Measurements from ENCODE around the gene TOR4A.

TOR4A gene

GRCh38 chr9:137317021-137317717 lies 39.6 kb downstream of the TOR4A start:
- no peak overlapping the region for H3K4me3 ChIP-seq (ENCODE audit: low read length)

GRCh38 chr9:137317718-137318511 lies 40.4 kb downstream of the TOR4A start:
- no peaks in the 10 kb centered on the region for H3K9me3 ChIP-seq (ENCODE audit: control insufficient read depth, low read depth, low read length)
- H3K4me1 ChIP-seq (ENCODE audit: control insufficient read depth, low read depth, low read length) = peaks cover 2% of the 10 kb centered on the region
- H3K36me3 ChIP-seq (ENCODE audit: control insufficient read depth, low read depth, low read length) = no peaks in the 10 kb centered on the region
- H3K9ac ChIP-seq (ENCODE audit: low read length) = no peak overlapping the region
- H3K27ac ChIP-seq (ENCODE audit: low read length) = no peak overlapping the region
- no peaks in the 10 kb centered on the region for H3K27me3 ChIP-seq (ENCODE audit: control insufficient read depth, insufficient read depth, low read length)
- no peak overlapping the region for H3K4me3 ChIP-seq (ENCODE audit: low read length)

More at GRCh38 chr9:137317021-137317717, 39.6 kb downstream of the TOR4A start:
- H3K9me3 ChIP-seq (ENCODE audit: control insufficient read depth, low read depth, low read length) = no peaks in the 10 kb centered on the region
- H3K4me1 ChIP-seq (ENCODE audit: control insufficient read depth, low read depth, low read length) = peaks cover 2% of the 10 kb centered on the region
- peak overlapping the region; percentile 18 for H3K9ac ChIP-seq (ENCODE audit: low read length)
- no peak overlapping the region for H3K27ac ChIP-seq (ENCODE audit: low read length)
- no peaks in the 10 kb centered on the region for H3K36me3 ChIP-seq (ENCODE audit: control insufficient read depth, low read depth, low read length)
- H3K27me3 ChIP-seq (ENCODE audit: control insufficient read depth, insufficient read depth, low read length) = no peaks in the 10 kb centered on the region

- Histone ChIP-seq H3K9ac (ENCODE audit: low read length) (no peak overlapping the region), H3K27ac (ENCODE audit: low read length) (no peak overlapping the region)
Measured at GRCh38 chr9:137318602-137319001, 41.1 kb downstream of the TOR4A start.

GRCh38 chr9:137319011-137319738 lies 41.6 kb downstream of the TOR4A start:
- Histone ChIP-seq H3K9me3 (ENCODE audit: control insufficient read depth, low read depth, low read length) (no peaks in the 10 kb centered on the region), H3K4me3 (ENCODE audit: low read length) (no peak overlapping the region), H3K9ac (ENCODE audit: low read length) (no peak overlapping the region), H3K27me3 (ENCODE audit: control insufficient read depth, insufficient read depth, low read length) (no peaks in the 10 kb centered on the region), H3K4me1 (ENCODE audit: control insufficient read depth, low read depth, low read length) (peaks cover 2% of the 10 kb centered on the region), H3K27ac (ENCODE audit: low read length) (no peak overlapping the region), H3K36me3 (ENCODE audit: control insufficient read depth, low read depth, low read length) (no peaks in the 10 kb centered on the region)

More at GRCh38 chr9:137318602-137319001, 41.1 kb downstream of the TOR4A start:
- peaks cover 2% of the 10 kb centered on the region for H3K4me1 ChIP-seq (ENCODE audit: control insufficient read depth, low read depth, low read length)
- no peak overlapping the region for H3K4me3 ChIP-seq (ENCODE audit: low read length)
- no peaks in the 10 kb centered on the region for H3K9me3 ChIP-seq (ENCODE audit: control insufficient read depth, low read depth, low read length)
- no peaks in the 10 kb centered on the region for H3K36me3 ChIP-seq (ENCODE audit: control insufficient read depth, low read depth, low read length)
- no peaks in the 10 kb centered on the region for H3K27me3 ChIP-seq (ENCODE audit: control insufficient read depth, insufficient read depth, low read length)

GRCh38 chr9:137319739-137320551 lies 42.4 kb downstream of the TOR4A start:
- no peaks in the 10 kb centered on the region for H3K9me3 ChIP-seq (ENCODE audit: control insufficient read depth, low read depth, low read length)
- no peaks in the 10 kb centered on the region for H3K36me3 ChIP-seq (ENCODE audit: control insufficient read depth, low read depth, low read length)
- no peak overlapping the region for H3K27ac ChIP-seq (ENCODE audit: low read length)
- H3K4me3 ChIP-seq (ENCODE audit: low read length) = no peak overlapping the region
- H3K9ac ChIP-seq (ENCODE audit: low read length) = no peak overlapping the region
- H3K4me1 ChIP-seq (ENCODE audit: control insufficient read depth, low read depth, low read length) = peaks cover 2% of the 10 kb centered on the region
- H3K27me3 ChIP-seq (ENCODE audit: control insufficient read depth, insufficient read depth, low read length) = no peaks in the 10 kb centered on the region

GRCh38 chr9:137320555-137321384 lies 43.2 kb downstream of the TOR4A start:
- H3K4me1 ChIP-seq (ENCODE audit: control insufficient read depth, low read depth, low read length) = no peaks in the 10 kb centered on the region
- H3K4me3 ChIP-seq (ENCODE audit: low read length) = no peak overlapping the region

GRCh38 chr9:137321726-137322361 lies 44.3 kb downstream of the TOR4A start:
- Histone ChIP-seq H3K4me3 (ENCODE audit: low read length) (no peak overlapping the region), H3K27me3 (ENCODE audit: control insufficient read depth, insufficient read depth, low read length) (no peaks in the 10 kb centered on the region), H3K4me1 (ENCODE audit: control insufficient read depth, low read depth, low read length) (no peaks in the 10 kb centered on the region), H3K9ac (ENCODE audit: low read length) (no peak overlapping the region), H3K27ac (ENCODE audit: low read length) (no peak overlapping the region), H3K36me3 (ENCODE audit: control insufficient read depth, low read depth, low read length) (no peaks in the 10 kb centered on the region), H3K9me3 (ENCODE audit: control insufficient read depth, low read depth, low read length) (no peaks in the 10 kb centered on the region)

More at GRCh38 chr9:137320555-137321384, 43.2 kb downstream of the TOR4A start:
- H3K9me3 ChIP-seq (ENCODE audit: control insufficient read depth, low read depth, low read length) = no peaks in the 10 kb centered on the region
- no peaks in the 10 kb centered on the region for H3K27me3 ChIP-seq (ENCODE audit: control insufficient read depth, insufficient read depth, low read length)
- H3K36me3 ChIP-seq (ENCODE audit: control insufficient read depth, low read depth, low read length) = no peaks in the 10 kb centered on the region
- no peak overlapping the region for H3K27ac ChIP-seq (ENCODE audit: low read length)
- no peak overlapping the region for H3K9ac ChIP-seq (ENCODE audit: low read length)

GRCh38 chr9:137323531-137324331 lies 46.2 kb downstream of the TOR4A start:
- no peak overlapping the region for H3K9ac ChIP-seq (ENCODE audit: low read length)
- no peaks in the 10 kb centered on the region for H3K27me3 ChIP-seq (ENCODE audit: control insufficient read depth, insufficient read depth, low read length)
- no peaks in the 10 kb centered on the region for H3K9me3 ChIP-seq (ENCODE audit: control insufficient read depth, low read depth, low read length)
- H3K36me3 ChIP-seq (ENCODE audit: control insufficient read depth, low read depth, low read length) = no peaks in the 10 kb centered on the region
- H3K4me3 ChIP-seq (ENCODE audit: low read length) = no peak overlapping the region
- no peaks in the 10 kb centered on the region for H3K4me1 ChIP-seq (ENCODE audit: control insufficient read depth, low read depth, low read length)
- H3K27ac ChIP-seq (ENCODE audit: low read length) = no peak overlapping the region

GRCh38 chr9:137325124-137325523 lies 47.6 kb downstream of the TOR4A start:
- H3K4me1 ChIP-seq (ENCODE audit: control insufficient read depth, low read depth, low read length) = no peaks in the 10 kb centered on the region
- H3K27ac ChIP-seq (ENCODE audit: low read length) = no peak overlapping the region
- H3K4me3 ChIP-seq (ENCODE audit: low read length) = no peak overlapping the region
- H3K9ac ChIP-seq (ENCODE audit: low read length) = no peak overlapping the region
- no peaks in the 10 kb centered on the region for H3K36me3 ChIP-seq (ENCODE audit: control insufficient read depth, low read depth, low read length)
- H3K27me3 ChIP-seq (ENCODE audit: control insufficient read depth, insufficient read depth, low read length) = no peaks in the 10 kb centered on the region
- no peaks in the 10 kb centered on the region for H3K9me3 ChIP-seq (ENCODE audit: control insufficient read depth, low read depth, low read length)

Measured in iPS-18a (cell line).